ENCODE measurements around the gene PRIM2. TPM values are rescaled to one million over a fixed set of nuclear protein-coding genes. Genes with fewer than 3 reads are reported as not detected.
"Not testable (repeated sequence)": the region's sequence is repeated elsewhere in the genome, so short reads cannot be mapped to it uniquely, and the experiment has no call there.

Gene PRIM2
- total and polyA plus RNA-seq, 2 of the 8 experiments (the other 6 are each of a cell fraction or from before 2014, with no cell fraction given), result 20.8 to 46.8 TPM

DNA sequence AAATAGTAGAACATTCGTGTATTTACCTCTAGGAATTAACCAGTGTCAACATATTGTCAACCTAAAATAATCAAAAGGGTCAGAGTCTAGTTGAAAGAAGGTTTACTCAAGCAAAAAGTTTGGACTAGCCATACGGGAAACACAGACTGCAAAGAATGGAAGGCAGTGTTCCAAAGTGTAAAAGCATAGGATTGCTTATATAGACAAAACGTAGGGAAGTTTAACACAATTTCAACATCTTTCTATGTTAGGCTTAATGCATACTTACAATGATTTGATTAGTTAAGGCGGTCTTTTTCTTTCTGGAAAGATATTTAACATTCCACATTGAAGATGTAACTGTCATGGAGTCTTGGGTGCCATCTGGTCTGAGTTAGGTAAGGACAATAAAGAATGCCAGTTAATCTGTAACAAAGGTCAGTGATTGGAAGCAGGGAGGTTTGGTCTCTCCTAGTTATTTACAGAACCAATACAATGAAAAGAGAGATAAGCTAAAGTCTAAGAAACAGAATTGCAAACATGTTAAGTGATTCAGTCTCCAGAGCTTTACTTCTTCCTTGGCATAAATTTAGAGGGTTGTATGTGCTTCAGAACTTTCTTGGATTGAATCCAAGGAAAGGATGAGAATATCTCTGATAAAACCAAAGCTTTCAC is 183.1 kb downstream of the PRIM2 start:
- H3K4me3 ChIP-seq (ENCODE audit: extremely low read depth in 1 of 4, insufficient read depth in 2 of 4, low read depth in 3 of 4, low read length in 4 of 4); H3K27ac ChIP-seq (ENCODE audit: low read depth, low read length); H4K8ac ChIP-seq (ENCODE audit: extremely low read depth, insufficient read depth, low read length); H2BK15ac ChIP-seq (ENCODE audit: low read length); H2AFZ ChIP-seq (ENCODE audit: low read length); H3K14ac ChIP-seq (ENCODE audit: insufficient read length); H3K23me2 ChIP-seq (ENCODE audit: low read depth, low read length); H3K79me1 ChIP-seq (ENCODE audit: low read depth, low read length); H3K23ac ChIP-seq (ENCODE audit: insufficient read length); H2AK5ac ChIP-seq (ENCODE audit: low read depth, low read length); H2BK5ac ChIP-seq (ENCODE audit: low read depth, low read length); H2BK20ac ChIP-seq (ENCODE audit: low read length); H3K4ac ChIP-seq (replicated peaks; ENCODE audit: insufficient read length, low read depth, low read length); H3K18ac ChIP-seq (ENCODE audit: extremely low read depth, low read length); H4K91ac ChIP-seq (replicated peaks; ENCODE audit: insufficient read length, low read length); FAIRE-seq; H3K9ac ChIP-seq (replicated peaks in 1 of 4; ENCODE audit: extremely low read depth in 1 of 4, low read depth in 3 of 4, low read length in 3 of 4); POLR2A ChIA-PET (ENCODE audit: partially characterized antibody); H4K5ac ChIP-seq (ENCODE audit: insufficient read length, low read depth, low read length); H2BK12ac ChIP-seq (ENCODE audit: low read depth, low read length); H3K36me3 ChIP-seq (ENCODE audit: control insufficient read depth in 2 of 4, insufficient read depth in 4 of 4, low read length in 3 of 4); H4K20me1 ChIP-seq (replicated peaks in 1 of 2; ENCODE audit: control insufficient read depth in 1 of 2, insufficient read depth in 2 of 2, low read length in 2 of 2); H3K27me3 ChIP-seq (replicated peaks in 1 of 4; ENCODE audit: control insufficient read depth in 3 of 4, extremely low read depth in 1 of 4, insufficient read depth in 3 of 4, low read length in 3 of 4); H3K4me2 ChIP-seq (ENCODE audit: insufficient read depth in 1 of 2, low read depth in 2 of 2, low read length in 2 of 2); DNase-seq (ENCODE audit: low read depth in 1 of 2, low spot score in 2 of 2); H3K56ac ChIP-seq (replicated peaks; ENCODE audit: insufficient read length, low read depth, low read length); H3K79me2 ChIP-seq (ENCODE audit: control insufficient read depth in 1 of 2, insufficient read depth in 2 of 2, low read length in 2 of 2); H3K9me3 ChIP-seq (ENCODE audit: insufficient read depth in 2 of 2, low read depth in 1 of 2, low read length in 1 of 2); H3K4me1 ChIP-seq (replicated peaks in 1 of 4; ENCODE audit: control insufficient read depth in 3 of 4, insufficient read depth in 4 of 4, low read length in 3 of 4); H2BK120ac ChIP-seq (replicated peaks; ENCODE audit: low read depth, low read length); CTCF ChIA-PET (ENCODE audit: partially characterized antibody): not testable (repeated sequence)
- 93% methylated on average over 3 of the region's 4 CpGs; no CpG with 5 or more reads in 1 of the 2 experiments for WGBS, 2 experiments (ENCODE audit: extremely low coverage in 1 of 2, insufficient coverage in 1 of 2, insufficient read length in 1 of 2, insufficient replicate concordance in 2 of 2, low coverage in 1 of 2, low lambda C conversion rate in 2 of 2, missing lambda C conversion rate in 1 of 2)

DNA sequence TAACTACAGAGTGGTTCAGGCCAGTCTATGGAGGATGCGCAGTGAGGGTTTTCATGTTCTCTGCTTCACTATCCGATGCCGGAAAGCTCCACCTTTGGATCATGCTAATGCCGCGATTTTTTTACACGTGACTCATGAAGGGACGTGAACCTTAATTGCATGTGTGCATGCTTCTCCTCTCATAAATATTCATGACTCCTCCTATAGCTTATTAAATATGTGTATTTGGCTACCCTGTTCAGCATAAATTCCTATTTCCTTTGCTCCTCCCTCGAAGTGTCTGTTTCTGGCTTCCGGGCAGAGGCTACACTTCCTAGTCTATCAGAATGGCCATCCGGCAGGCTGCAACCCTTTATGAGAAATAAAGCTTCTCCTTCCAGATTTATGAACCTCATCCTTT is 185.0 kb downstream of the PRIM2 start:
- DNase-seq (ENCODE audit: low read depth in 1 of 2, low spot score in 2 of 2); H3K9me3 ChIP-seq (ENCODE audit: insufficient read depth in 2 of 2, low read depth in 1 of 2, low read length in 1 of 2); H2BK120ac ChIP-seq (replicated peaks; ENCODE audit: low read depth, low read length); H3K9ac ChIP-seq (replicated peaks in 1 of 4; ENCODE audit: extremely low read depth in 1 of 4, low read depth in 3 of 4, low read length in 3 of 4); H3K27ac ChIP-seq (ENCODE audit: low read depth, low read length); H2AK5ac ChIP-seq (ENCODE audit: low read depth, low read length); H2BK20ac ChIP-seq (ENCODE audit: low read length); H3K79me1 ChIP-seq (ENCODE audit: low read depth, low read length); H2BK12ac ChIP-seq (ENCODE audit: low read depth, low read length); H3K4me2 ChIP-seq (ENCODE audit: insufficient read depth in 1 of 2, low read depth in 2 of 2, low read length in 2 of 2); FAIRE-seq; H3K36me3 ChIP-seq (ENCODE audit: control insufficient read depth in 2 of 4, insufficient read depth in 4 of 4, low read length in 3 of 4); H3K4ac ChIP-seq (replicated peaks; ENCODE audit: insufficient read length, low read depth, low read length); POLR2A ChIA-PET (ENCODE audit: partially characterized antibody); H4K91ac ChIP-seq (replicated peaks; ENCODE audit: insufficient read length, low read length); H2BK15ac ChIP-seq (ENCODE audit: low read length); H3K23ac ChIP-seq (ENCODE audit: insufficient read length); H3K27me3 ChIP-seq (replicated peaks in 1 of 4; ENCODE audit: control insufficient read depth in 3 of 4, extremely low read depth in 1 of 4, insufficient read depth in 3 of 4, low read length in 3 of 4); H3K56ac ChIP-seq (replicated peaks; ENCODE audit: insufficient read length, low read depth, low read length); H3K4me3 ChIP-seq (ENCODE audit: extremely low read depth in 1 of 4, insufficient read depth in 2 of 4, low read depth in 3 of 4, low read length in 4 of 4); H3K4me1 ChIP-seq (replicated peaks in 1 of 4; ENCODE audit: control insufficient read depth in 3 of 4, insufficient read depth in 4 of 4, low read length in 3 of 4); H2AFZ ChIP-seq (ENCODE audit: low read length); CTCF ChIA-PET (ENCODE audit: partially characterized antibody); H3K14ac ChIP-seq (ENCODE audit: insufficient read length); H3K23me2 ChIP-seq (ENCODE audit: low read depth, low read length); H3K79me2 ChIP-seq (ENCODE audit: control insufficient read depth in 1 of 2, insufficient read depth in 2 of 2, low read length in 2 of 2); H3K18ac ChIP-seq (ENCODE audit: extremely low read depth, low read length); H2BK5ac ChIP-seq (ENCODE audit: low read depth, low read length); H4K8ac ChIP-seq (ENCODE audit: extremely low read depth, insufficient read depth, low read length); H4K5ac ChIP-seq (ENCODE audit: insufficient read length, low read depth, low read length); H4K20me1 ChIP-seq (replicated peaks in 1 of 2; ENCODE audit: control insufficient read depth in 1 of 2, insufficient read depth in 2 of 2, low read length in 2 of 2): not testable (repeated sequence)
- WGBS, 2 experiments (ENCODE audit: extremely low coverage in 1 of 2, insufficient coverage in 1 of 2, insufficient read length in 1 of 2, insufficient replicate concordance in 2 of 2, low coverage in 1 of 2, low lambda C conversion rate in 2 of 2, missing lambda C conversion rate in 1 of 2), result 91% methylated on average over 10 of the region's 10 CpGs; no CpG with 5 or more reads in 1 of the 2 experiments

All from H1 (cell line).